Stimulated activated CD8-positive, alpha-beta memory T cell treated with anti-CD3 and anti-CD28 coated beads, Interleukin-2, amount 100 ng/mL, for 48 hours (primary cell): ENCODE data around the gene UBA6.
"Not testable (repeated sequence)": the region's sequence is repeated elsewhere in the genome, so short reads cannot be mapped to it uniquely, and the experiment has no call there.

ENCODE experiments used
- DNase-seq, 2 donors: peaks; one replicate each; pipeline ENCODE4 v3.0.0-alpha.2; 2020; ENCODE audit warnings: low read depth in 2 of 2

UBA6 gene

DNA sequence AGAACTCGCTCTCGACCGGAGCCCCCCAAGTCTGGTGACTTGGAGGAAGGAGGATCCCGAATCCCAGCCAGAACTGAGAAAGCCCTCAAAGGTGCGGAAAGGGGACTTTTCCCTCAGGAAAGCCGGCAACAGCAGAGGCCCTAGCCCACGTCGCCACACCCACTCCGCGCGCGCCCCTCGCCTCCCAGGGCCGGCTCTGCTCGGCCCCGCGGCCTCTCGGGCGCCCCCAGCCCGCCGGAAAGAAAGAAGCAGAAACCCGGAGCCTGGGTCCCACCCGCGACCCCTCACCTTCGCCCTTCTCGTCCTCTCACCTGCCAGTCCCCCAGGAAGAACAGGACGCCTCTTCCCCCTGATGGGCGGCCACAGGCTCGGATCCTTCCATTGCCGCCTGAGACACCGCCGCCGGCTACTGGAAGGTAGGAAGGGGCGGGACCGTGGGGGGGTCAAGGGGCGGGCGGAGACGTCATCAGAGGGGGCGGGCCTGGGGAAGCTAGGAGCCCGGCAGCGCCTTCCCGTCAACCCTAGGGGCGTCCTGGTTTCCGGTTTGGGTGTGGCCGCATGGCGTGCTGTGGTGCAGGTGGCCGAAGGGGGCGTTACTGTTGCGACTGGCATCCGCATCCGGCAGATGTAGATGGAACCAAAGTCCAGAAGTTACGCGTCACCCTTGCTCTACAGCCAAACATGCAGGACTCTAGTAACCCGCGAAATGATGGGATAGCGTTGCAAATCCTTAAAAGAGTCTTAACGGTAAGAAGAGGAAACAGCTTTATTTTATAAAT, at the start of gene UBA6:
Gene UBA6 (minus strand): TSS at position 418 of the 779 bp plus-strand sequence. CDS start 36 bp downstream, at position 382.
- DNase-seq: peak; percentile 94

GRCh38 chr4:67750691-67751090, 49.7 kb upstream of the UBA6 start:
- DNase-seq: no peak

DNA sequence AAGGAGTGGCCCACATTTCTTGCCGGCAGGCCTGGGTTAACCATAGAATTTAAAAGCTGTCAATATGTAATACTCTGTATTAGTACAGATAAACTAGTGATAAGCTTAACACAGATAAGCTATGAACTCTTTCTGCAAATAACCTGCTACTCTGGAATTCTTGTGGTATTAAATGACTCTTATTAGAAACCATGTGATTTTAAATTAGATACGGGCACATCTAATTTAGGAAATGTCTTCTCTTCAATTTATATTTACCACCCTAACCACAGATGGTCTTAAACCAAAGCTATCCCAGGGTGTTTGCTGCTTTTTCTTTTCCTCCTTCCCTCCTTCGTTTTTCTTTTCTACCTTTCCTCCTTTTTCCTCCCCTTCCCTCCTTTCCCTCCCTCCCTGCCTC, 48.3 kb upstream of the UBA6 start:
- no peak for DNase-seq

- no peak for DNase-seq
Observed at GRCh38 chr4:67746797-67747495, 46.0 kb upstream of the UBA6 start.

DNA sequence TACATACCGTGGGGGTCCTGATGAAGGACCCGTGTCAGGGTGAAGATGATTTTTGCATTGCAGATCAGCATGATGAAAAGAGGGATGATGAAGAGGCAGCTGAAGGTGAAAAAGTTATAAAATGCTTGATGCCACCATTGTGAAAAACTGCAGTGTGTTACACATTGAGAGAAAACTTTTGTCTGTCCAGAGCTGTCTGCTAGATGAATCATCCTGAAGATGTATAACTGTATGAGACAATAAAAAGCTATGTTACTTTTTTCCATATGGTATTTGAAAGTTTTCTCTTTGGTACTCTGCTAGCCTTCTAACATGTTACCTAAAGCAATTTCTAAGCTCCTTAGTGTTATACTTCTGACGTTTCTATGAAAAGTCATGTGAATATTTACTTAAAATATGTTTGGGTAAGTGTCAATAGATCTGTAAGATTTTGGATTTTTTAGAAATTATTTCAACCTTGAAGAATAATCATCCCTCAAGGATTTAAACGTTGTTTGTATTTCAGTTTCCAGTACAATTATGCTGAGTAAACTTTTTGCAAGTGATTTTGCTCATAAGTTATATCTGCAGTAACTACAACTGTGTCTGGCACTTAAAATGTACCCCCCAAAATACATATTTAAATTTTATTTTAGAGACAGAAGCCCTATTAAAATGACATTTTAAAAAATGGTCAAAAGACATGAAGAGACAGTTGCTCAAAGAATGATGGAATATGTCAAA, 43.8 kb upstream of the UBA6 start:
- DNase-seq: no peak

DNA sequence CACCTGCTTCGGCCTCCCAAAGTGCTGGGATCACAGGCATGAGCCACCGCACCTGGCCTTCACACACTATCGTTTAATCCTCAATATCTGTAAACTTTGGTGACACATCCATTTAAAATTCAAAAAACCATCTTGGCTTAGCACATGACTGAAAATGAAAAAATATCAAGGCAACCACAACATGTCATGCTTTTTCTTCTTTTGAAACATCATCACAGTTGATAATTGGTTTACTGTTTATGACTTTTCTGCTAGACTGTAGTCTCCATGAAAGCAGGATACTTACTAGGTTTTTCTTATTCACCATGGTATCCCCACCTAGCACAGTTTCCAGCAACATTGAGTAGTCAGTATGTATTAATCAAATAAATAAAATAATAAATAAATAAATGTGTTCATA, 42.2 kb upstream of the UBA6 start:
- no peak for DNase-seq

DNA sequence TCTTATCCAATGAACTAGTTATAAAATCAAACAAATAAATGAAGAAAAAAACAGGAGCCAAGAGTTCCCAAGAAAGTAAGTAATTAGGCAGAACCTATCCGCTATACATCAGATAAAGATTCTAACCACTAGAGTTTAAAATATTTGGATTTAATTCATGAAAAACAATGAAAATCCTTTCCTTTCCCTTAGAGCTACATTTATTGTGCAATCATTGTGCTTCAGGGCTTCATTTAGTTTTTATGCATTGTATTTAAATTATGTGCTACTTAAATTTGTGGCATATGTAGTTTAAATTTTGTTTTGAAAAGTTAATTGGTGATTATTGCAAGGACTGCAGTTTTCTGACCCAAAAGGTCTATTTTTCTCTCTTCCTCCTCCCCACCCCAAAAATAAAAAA, 35.3 kb upstream of the UBA6 start:
- DNase-seq: no peak

GRCh38 chr4:67735325-67735724, 34.4 kb upstream of the UBA6 start:
- no peak for DNase-seq

DNA sequence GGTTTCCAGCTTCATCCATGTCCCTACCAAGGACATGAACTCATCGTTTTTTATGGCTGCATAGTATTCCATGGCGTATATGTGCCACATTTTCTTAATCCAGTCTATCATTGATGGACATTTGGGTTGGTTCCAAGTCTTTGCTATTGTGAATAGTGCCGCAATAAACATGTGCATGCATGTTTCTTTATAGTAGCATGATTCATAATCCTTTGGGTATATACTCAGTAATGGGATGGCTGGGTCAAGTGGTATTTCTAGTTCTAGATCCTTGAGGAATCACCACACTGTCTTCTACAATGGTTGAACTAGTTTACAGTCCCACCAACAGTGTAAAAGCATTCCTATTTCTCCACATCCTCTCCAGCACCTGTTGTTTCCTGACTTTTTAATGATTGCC, 29.6 kb upstream of the UBA6 start:
- not testable (repeated sequence) for DNase-seq

- DNase-seq: no peak
Observed at GRCh38 chr4:67727124-67727850, 26.3 kb upstream of the UBA6 start.

GRCh38 chr4:67725981-67726380, 25.0 kb upstream of the UBA6 start:
- DNase-seq: no peak

GRCh38 chr4:67725132-67725531, 24.2 kb upstream of the UBA6 start:
- DNase-seq: no peak

DNA sequence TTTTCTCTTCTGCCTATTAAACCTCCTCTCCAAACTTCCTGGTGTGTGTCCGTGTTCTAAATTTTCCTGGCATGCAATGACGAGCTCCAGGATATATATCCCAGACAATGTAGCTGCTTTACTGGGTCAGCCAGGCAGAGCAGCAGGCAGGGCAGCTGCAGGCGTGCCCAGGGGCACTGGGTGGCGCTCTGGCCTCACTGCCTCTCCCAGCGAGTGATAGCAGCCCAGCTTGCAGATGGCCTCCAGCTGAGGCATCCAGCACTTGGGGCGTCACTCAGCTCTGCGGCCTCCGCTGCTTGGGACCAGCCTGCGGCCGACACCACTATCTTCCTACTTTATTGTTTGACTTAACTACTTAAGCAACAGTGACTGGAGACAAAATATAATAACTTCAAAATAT, 23.0 kb upstream of the UBA6 start:
- no peak for DNase-seq

DNA sequence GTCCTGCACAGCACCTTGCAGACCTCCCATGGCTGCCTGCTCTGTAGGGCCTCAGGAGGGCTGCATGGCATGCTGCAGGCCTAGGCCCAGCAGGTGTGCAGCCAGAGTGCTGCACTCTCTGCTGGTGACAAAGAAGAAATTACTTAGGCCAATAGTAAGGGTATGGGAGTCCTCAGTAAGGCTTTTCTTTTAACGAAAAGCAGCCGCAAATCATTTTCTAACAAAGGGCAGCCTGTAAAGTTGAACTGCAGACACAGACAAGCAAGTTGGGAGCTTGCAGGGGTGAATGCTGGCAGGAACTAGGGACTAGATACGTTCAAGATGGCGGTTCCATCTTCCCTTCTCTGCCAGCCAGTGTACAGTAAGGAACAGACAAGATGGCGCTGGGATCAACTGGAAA, 22.4 kb upstream of the UBA6 start:
- no peak for DNase-seq

DNA sequence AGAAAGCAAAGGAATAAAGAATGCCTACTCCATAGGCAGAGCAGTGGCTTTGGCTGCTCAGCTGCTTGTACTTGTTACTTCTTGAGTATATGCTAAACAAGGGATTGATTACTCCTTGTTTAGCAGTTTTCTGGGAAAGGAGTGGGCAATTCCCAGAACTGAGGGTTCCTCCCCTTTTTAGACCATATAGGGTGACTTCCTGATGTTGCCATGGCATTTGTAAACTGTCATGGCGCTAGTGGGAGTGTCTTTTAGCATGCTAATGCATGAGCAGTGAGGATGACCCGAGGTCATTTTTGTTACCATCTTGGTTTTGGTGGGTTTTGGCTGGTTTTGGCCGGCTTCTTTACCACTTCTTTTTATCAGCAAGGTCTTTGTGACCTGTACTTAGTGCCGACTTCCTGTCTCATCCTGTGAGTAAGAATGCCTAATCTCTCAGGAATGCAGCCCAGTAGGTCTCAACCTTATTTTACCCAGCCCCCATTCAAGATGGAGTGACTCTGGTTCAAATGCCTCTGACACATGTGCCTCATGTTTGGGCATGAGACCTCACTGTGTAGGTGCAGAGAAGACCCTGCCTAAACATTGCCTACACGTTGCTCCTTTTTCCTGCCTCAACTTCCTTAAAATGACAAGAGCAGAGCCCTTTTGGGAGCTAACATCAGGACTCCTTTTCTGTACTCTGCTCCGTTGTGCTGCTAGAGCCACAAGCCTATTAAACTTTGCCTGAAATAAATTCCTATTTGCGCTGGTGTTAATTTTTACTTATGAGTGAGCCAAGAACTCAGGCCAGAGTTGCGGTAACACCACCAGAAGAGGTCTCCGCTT, 21.0 kb upstream of the UBA6 start:
- no peak for DNase-seq

- no peak for DNase-seq
Observed at GRCh38 chr4:67721315-67721769, 20.4 kb upstream of the UBA6 start.

DNA sequence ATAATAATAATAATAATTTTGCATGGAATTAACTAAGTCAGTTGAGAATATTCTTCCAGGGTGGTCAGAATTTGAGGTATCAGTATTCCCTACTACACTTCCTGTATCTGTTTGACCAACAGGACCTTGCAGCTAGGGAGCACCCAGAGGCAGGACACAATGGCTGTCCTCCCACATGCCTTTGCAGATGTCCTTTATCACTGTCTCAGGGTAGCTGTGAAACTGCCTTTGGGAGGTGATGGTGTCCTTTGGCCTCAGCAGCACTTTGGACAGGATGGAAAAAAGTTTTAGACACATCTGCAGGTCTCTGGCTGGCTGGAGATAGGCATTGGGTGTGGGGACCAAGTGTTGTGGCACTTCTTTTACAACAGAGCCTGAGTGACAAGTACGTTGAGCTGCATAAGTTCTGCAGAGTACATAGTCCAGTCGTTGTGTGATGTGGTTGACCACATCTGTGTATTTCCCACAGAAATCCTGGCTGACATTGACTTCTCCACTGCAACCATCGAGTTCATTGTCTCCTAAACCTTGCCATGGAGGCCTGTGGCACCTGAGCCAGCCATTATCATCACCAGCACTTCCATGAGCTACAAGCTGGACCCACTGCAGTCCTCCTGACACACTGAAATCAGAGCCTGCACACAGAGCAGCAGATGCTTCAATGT, 19.1 kb upstream of the UBA6 start:
- DNase-seq: no peak

DNA sequence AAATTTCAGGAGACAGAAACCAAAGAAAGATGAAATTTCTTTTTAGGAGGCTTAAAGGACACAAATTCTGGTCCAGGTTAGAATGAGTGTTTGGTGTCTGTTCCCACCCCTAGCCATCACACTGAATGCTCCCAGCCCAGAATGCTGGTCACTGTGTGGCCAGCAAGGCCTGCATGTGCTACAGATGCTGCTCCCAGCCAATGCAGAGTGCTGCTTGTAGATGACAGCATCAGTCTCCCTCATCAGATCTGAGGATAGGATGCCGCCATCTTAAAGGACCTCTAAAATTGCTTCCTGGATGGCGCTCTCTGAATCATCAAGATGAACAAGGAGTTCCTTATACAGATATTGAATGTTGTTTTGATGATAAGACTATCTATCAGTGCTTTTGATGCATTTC, 17.9 kb upstream of the UBA6 start:
- DNase-seq: no peak

GRCh38 chr4:67717586-67717985, 16.6 kb upstream of the UBA6 start:
- no peak for DNase-seq

- no peak for DNase-seq
Observed at GRCh38 chr4:67714955-67715354, 14.0 kb upstream of the UBA6 start.

DNA sequence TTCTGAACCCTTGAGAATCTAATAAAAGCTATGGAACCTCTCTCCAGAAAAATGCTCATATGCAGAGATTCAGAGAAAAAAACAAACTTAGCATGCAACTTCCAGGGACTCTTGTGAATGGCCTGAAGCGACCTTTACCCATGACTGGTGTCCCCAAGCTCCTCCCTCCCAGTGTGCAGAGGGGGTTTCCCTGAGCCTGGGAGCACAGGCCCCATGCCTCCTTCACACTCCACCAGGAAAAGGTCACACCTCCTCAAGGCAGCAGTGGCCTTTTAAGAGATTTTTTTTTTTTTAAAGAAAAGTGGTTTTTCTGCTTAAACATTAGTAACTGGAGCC, 13.3 kb upstream of the UBA6 start:
- DNase-seq: peak; percentile 11 to 36
